C4-2B (cell line): ENCODE measurements around the gene GALNTL6.

Experiments
- ZFX ChIP-seq: fragments of 450-650 bp; IDR thresholded peaks from 2 replicates; pipeline ENCODE4 v1.6.1; 2017
- TF ChIP-seq, protein P1 (sequence below): fragments of 450-650 bp; conservative IDR thresholded peaks from 2 replicates; pipeline ENCODE4 v1.5.1; 2017; ENCODE audit warnings: mild to moderate bottlenecking

- TF ChIP-seq, protein P1, sequence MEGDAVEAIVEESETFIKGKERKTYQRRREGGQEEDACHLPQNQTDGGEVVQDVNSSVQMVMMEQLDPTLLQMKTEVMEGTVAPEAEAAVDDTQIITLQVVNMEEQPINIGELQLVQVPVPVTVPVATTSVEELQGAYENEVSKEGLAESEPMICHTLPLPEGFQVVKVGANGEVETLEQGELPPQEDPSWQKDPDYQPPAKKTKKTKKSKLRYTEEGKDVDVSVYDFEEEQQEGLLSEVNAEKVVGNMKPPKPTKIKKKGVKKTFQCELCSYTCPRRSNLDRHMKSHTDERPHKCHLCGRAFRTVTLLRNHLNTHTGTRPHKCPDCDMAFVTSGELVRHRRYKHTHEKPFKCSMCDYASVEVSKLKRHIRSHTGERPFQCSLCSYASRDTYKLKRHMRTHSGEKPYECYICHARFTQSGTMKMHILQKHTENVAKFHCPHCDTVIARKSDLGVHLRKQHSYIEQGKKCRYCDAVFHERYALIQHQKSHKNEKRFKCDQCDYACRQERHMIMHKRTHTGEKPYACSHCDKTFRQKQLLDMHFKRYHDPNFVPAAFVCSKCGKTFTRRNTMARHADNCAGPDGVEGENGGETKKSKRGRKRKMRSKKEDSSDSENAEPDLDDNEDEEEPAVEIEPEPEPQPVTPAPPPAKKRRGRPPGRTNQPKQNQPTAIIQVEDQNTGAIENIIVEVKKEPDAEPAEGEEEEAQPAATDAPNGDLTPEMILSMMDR = no peak
- no peak for TF ChIP-seq ZFX
These were observed 914.4 kb downstream of the GALNTL6 start for GRCh38 chr4:172727631-172728030.
